Suprapubic skin (tissue), 4 donors: ENCODE results near the gene SHOX. TPM values are rescaled to one million over a fixed set of nuclear protein-coding genes. Genes with fewer than 3 reads are reported as not detected.
"Not testable (repeated sequence)": the region's sequence is repeated elsewhere in the genome, so short reads cannot be mapped to it uniquely, and the experiment has no call there.

Experiments
- DNase-seq, 2 donors: peaks; one replicate each; pipeline ENCODE4 v3.0.0-alpha.2; 2019; ENCODE audit warnings: low spot score in 2 of 2
- H3K27ac ChIP-seq: fragments of 200-600 bp; sonication (generic); one replicate; pipeline ENCODE4 v1.5.1; 2019
- H3K27me3 ChIP-seq: fragments of 200-600 bp; sonication (generic); one replicate; pipeline ENCODE4 v1.5.1; 2019
- H3K36me3 ChIP-seq: fragments of 200-600 bp; sonication (generic); one replicate; pipeline ENCODE4 v1.5.1; 2019
- H3K4me1 ChIP-seq: fragments of 200-600 bp; sonication (generic); one replicate; pipeline ENCODE4 v1.5.1; 2019
- H3K4me3 ChIP-seq: fragments of 200-600 bp; sonication (generic); one replicate; pipeline ENCODE4 v1.5.1; 2019; ENCODE audit warnings: mild to moderate bottlenecking
- H3K9me3 ChIP-seq: fragments of 200-600 bp; sonication (generic); one replicate; pipeline ENCODE4 v1.5.1; 2019
- CTCF ChIP-seq, 2 donors: fragments of 200-600 bp in 1 of 2; fragments of 450-650 bp in 1 of 2; sonication (generic) in 1 of 2; IDR thresholded peaks; one replicate each; pipeline ENCODE4 v1.5.1; 2016 to 2019; ENCODE audit warnings: antibody characterized with exemption in 2 of 2, mild to moderate bottlenecking in 1 of 2, moderate library complexity in 1 of 2
- EP300 ChIP-seq: sonication (generic); formaldehyde crosslinking; IDR thresholded peaks from one replicate; pipeline ENCODE4 v1.6.1; 2017; ENCODE audit warnings: antibody characterized with exemption
- POLR2A ChIP-seq, 2 donors: fragments of 450-650 bp; IDR thresholded peaks; one replicate each; pipeline ENCODE4 v1.6.1; 2017; ENCODE audit warnings: antibody characterized with exemption in 2 of 2, mild to moderate bottlenecking in 2 of 2, moderate library complexity in 2 of 2
- POLR2AphosphoS5 ChIP-seq, 3 donors: sonication (generic); formaldehyde crosslinking; IDR thresholded peaks; one replicate each; pipeline ENCODE4 v1.6.1; 2017; ENCODE audit warnings: antibody characterized with exemption in 3 of 3
- WGBS: methylation state at CpG from one replicate; pipeline ENCODE4 v1.1.5; 2018; 5-methylcytosine and 5-hydroxymethylcytosine counted together
- total RNA-seq, 4 donors: library from RNA; depleted of rRNA; stranded (reverse); fragments of >200 nt; gene quantifications; one replicate each; pipeline ENCODE4 v1.1.0, GENCODE V29; 2016

The SHOX gene
- total RNA-seq, 4 donors from 2014 or later, result 0.16 to 0.32 (median 0.23) TPM; not detected in 1

- H3K9me3 ChIP-seq, result peaks cover 4% of the 10 kb centered on the region
- no peak overlapping the region for H3K27ac ChIP-seq
- H3K4me1 ChIP-seq, result no peaks in the 10 kb centered on the region
- H3K4me3 ChIP-seq, result no peak overlapping the region
- H3K27me3 ChIP-seq, result peaks cover 18% of the 10 kb centered on the region
- 88% methylated on average over 5 of the region's 5 CpGs for WGBS
- no peaks in the 10 kb centered on the region for H3K36me3 ChIP-seq
- DNase-seq, result no peak
- no peak for TF ChIP-seq POLR2A (IDR thresholded peaks at IDR 0.05)
- no peak for TF ChIP-seq EP300
- no peak for TF ChIP-seq CTCF (IDR thresholded peaks at IDR 0.05)
- TF ChIP-seq POLR2AphosphoS5 (IDR thresholded peaks at IDR 0.05), result no peak
Observed at GRCh38 chrX:614136-614535, 16.5 kb upstream of the SHOX start.

GRCh38 chrX:617401-617800 is 13.2 kb upstream of the SHOX start:
- Histone ChIP-seq H3K27me3 (peaks cover 43% of the 10 kb centered on the region), H3K36me3 (no peaks in the 10 kb centered on the region), H3K4me3 (no peak overlapping the region), H3K27ac (no peak overlapping the region), H3K9me3 (peaks cover 4% of the 10 kb centered on the region), H3K4me1 (no peaks in the 10 kb centered on the region)
- no peak for TF ChIP-seq POLR2AphosphoS5 (IDR thresholded peaks at IDR 0.05)
- TF ChIP-seq EP300, result no peak
- TF ChIP-seq CTCF (IDR thresholded peaks at IDR 0.05), result no peak
- no peak for TF ChIP-seq POLR2A (IDR thresholded peaks at IDR 0.05)
- 46% methylated on average over 7 of the region's 7 CpGs for WGBS
- no peak for DNase-seq

GRCh38 chrX:617891-618290 is 12.7 kb upstream of the SHOX start:
- H3K4me1 ChIP-seq, result no peaks in the 10 kb centered on the region
- TF ChIP-seq EP300, result no peak
- TF ChIP-seq CTCF (IDR thresholded peaks at IDR 0.05), result no peak
- no peak for TF ChIP-seq POLR2AphosphoS5 (IDR thresholded peaks at IDR 0.05)
- no peak for TF ChIP-seq POLR2A (IDR thresholded peaks at IDR 0.05)
- H3K9me3 ChIP-seq, result no peaks in the 10 kb centered on the region
- H3K4me3 ChIP-seq, result no peak overlapping the region
- WGBS, result 77% methylated on average over 4 of the region's 8 CpGs
- no peaks in the 10 kb centered on the region for H3K36me3 ChIP-seq
- no peak overlapping the region for H3K27ac ChIP-seq
- peaks cover 43% of the 10 kb centered on the region for H3K27me3 ChIP-seq
- no peak for DNase-seq

- peaks cover 44% of the 10 kb centered on the region for H3K27me3 ChIP-seq
- H3K4me3 ChIP-seq, H3K4me1 ChIP-seq, H3K27ac ChIP-seq, DNase-seq, H3K9me3 ChIP-seq, H3K36me3 ChIP-seq: not testable (repeated sequence)
Observed at GRCh38 chrX:618304-618703, 12.3 kb upstream of the SHOX start.

- DNase-seq, result no peak
- Histone ChIP-seq H3K9me3 (no peaks in the 10 kb centered on the region), H3K4me1 (peaks cover 6% of the 10 kb centered on the region), H3K36me3 (no peaks in the 10 kb centered on the region), H3K4me3 (no peak overlapping the region), H3K27ac (no peak overlapping the region), H3K27me3 (peaks cover 50% of the 10 kb centered on the region)
- WGBS, result 22% methylated on average over 9 of the region's 54 CpGs
- TF ChIP-seq EP300 (no peak), POLR2AphosphoS5 (IDR thresholded peaks at IDR 0.05) (no peak), CTCF (IDR thresholded peaks at IDR 0.05) (no peak)
Observed at GRCh38 chrX:618761-619450, 11.7 kb upstream of the SHOX start.

GRCh38 chrX:619451-619811 is 11.2 kb upstream of the SHOX start:
- Histone ChIP-seq H3K4me3 (no peak overlapping the region), H3K4me1 (peaks cover 12% of the 10 kb centered on the region), H3K27ac (no peak overlapping the region), H3K36me3 (no peaks in the 10 kb centered on the region), H3K9me3 (no peaks in the 10 kb centered on the region), H3K27me3 (peaks cover 56% of the 10 kb centered on the region)
- TF ChIP-seq CTCF (IDR thresholded peaks at IDR 0.05) (no peak), EP300 (no peak), POLR2AphosphoS5 (IDR thresholded peaks at IDR 0.05) (no peak), POLR2A (IDR thresholded peaks at IDR 0.05) (no peak)
- WGBS, result 7% methylated on average over 9 of the region's 23 CpGs
- no peak for DNase-seq
